K562 (cell line): Measurements from ENCODE around the gene CHCHD10. TPM values are rescaled to one million over a fixed set of nuclear protein-coding genes. Genes with fewer than 3 reads are reported as not detected.

ENCODE experiments used
- BRCA1 ChIP-seq, 2 experiments: fragments of 450-650 bp in 1 of 2; sonication (generic) in 1 of 2; formaldehyde crosslinking in 1 of 2; IDR thresholded peaks; 2 replicates each; pipeline versions ENCODE4 v1.5.0 to v1.6.1; 2017 to 2020; ENCODE audit warnings: mild to moderate bottlenecking in 1 of 2, missing genetic modification reagents in 1 of 2
- HNRNPK ChIP-seq: fragments of 200-400 bp; formaldehyde crosslinking; IDR thresholded peaks from one replicate; pipeline ENCODE4 v1.6.1; 2018; ENCODE audit warnings: mild to moderate bottlenecking, low read depth, low read length; ENCODE audit not compliant: poor library complexity, severe bottlenecking
- MTA1 ChIP-seq: fragments of 450-650 bp; IDR thresholded peaks from 2 replicates; pipeline ENCODE4 v1.6.1; 2017; ENCODE audit warnings: borderline replicate concordance
- NR2F6 ChIP-seq: fragments of 450-650 bp; formaldehyde crosslinking; IDR thresholded peaks from 2 replicates; pipeline ENCODE4 v1.4.0; 2020; ENCODE audit warnings: mild to moderate bottlenecking
- PHF21A ChIP-seq: fragments of 450-650 bp; IDR thresholded peaks from 2 replicates; pipeline ENCODE4 v1.6.1; 2017; ENCODE audit warnings: low read depth, borderline replicate concordance
- PURB ChIP-seq: sonication (generic); formaldehyde crosslinking; IDR thresholded peaks from 2 replicates; pipeline ENCODE4 v1.9.0; 2021; ENCODE audit warnings: low read depth, mild to moderate bottlenecking, missing genetic modification reagents
- PYGO2 ChIP-seq: fragments of 450-650 bp; IDR thresholded peaks from 2 replicates; pipeline ENCODE4 v1.6.1; 2016; ENCODE audit warnings: mild to moderate bottlenecking, missing genetic modification characterization, moderate library complexity, missing compliant biosample characterization
- RFX1 ChIP-seq: fragments of 450-650 bp; IDR thresholded peaks from 2 replicates; pipeline ENCODE4 v1.6.1; 2016; ENCODE audit warnings: mild to moderate bottlenecking, moderate library complexity
- RNF2 ChIP-seq: sonication (generic); IDR thresholded peaks from 2 replicates; pipeline ENCODE4 v1.6.1; 2016
- SMARCA4 ChIP-seq: fragments of 450-650 bp; IDR thresholded peaks from 2 replicates; pipeline ENCODE4 v1.6.1; 2016
- TAL1 ChIP-seq: fragments of 450-650 bp; IDR thresholded peaks from 2 replicates; pipeline ENCODE4 v1.6.1; 2016; ENCODE audit warnings: mild to moderate bottlenecking
- TCF3 ChIP-seq: sonication (generic); formaldehyde crosslinking; IDR thresholded peaks from 2 replicates; pipeline ENCODE4 v1.4.0; 2020; ENCODE audit warnings: mild to moderate bottlenecking, missing genetic modification reagents
- ZBTB8A ChIP-seq: fragments of 450-650 bp; IDR thresholded peaks from 2 replicates; pipeline ENCODE4 v1.6.1; 2018; ENCODE audit warnings: mild to moderate bottlenecking, moderate library complexity; ENCODE audit not compliant: partially characterized antibody
- ZNF212 ChIP-seq: fragments of 450-650 bp; formaldehyde crosslinking; IDR thresholded peaks from 2 replicates; pipeline ENCODE4 v1.4.0; 2020; ENCODE audit warnings: mild to moderate bottlenecking
- polyA plus RNA-seq, 8 experiments: library from polyadenylated mRNA; depleted of rRNA in 4 of 8; stranded (reverse) in 5 of 8; unstranded in 3 of 8; fragments of >200 nt; fragmentation: Nextera tagmentation in 2 of 8; fragmentation: Illumina TruSeq in 1 of 8; extraction: Ambion mirVana in 2 of 8; extraction: Trizol in 1 of 8; gene quantifications; 2 replicates each; pipeline versions ENCODE4 v1.2.1 to v1.2.3, GENCODE V29; 2011 to 2014; ENCODE audit warnings: inconsistent platforms in 1 of 8, missing spikeins in 1 of 8
- total RNA-seq, 7 experiments: library from RNA; depleted of rRNA in 6 of 7; stranded (reverse); fragments of >200 nt in 6 of 7; fragmentation: Illumina TruSeq in 2 of 7; extraction: Trizol in 2 of 7; gene quantifications; 2 replicates each; pipeline versions ENCODE4 v1.2.1 to v1.2.3, GENCODE V29; 2011 to 2021; ENCODE audit warnings: low replicate concordance in 1 of 7
- TF ChIP-seq, protein P1 (sequence below), 2 experiments: IDR thresholded peaks; 2 replicates each; pipeline ENCODE4 v1.6.1; 2012; ENCODE audit warnings: improper control_type of control experiment in 2 of 2, low read depth in 2 of 2, low read length in 2 of 2, borderline replicate concordance in 1 of 2
- TF ChIP-seq, protein P2 (sequence below): fragments of 450-650 bp; formaldehyde crosslinking; IDR thresholded peaks from 2 replicates; pipeline ENCODE4 v1.4.0; 2020; ENCODE audit warnings: mild to moderate bottlenecking
- TF ChIP-seq, protein P3 (sequence below): IDR thresholded peaks from 2 replicates; pipeline ENCODE4 v1.6.1; 2012; ENCODE audit warnings: low read depth, low read length, improper control_type of control experiment, borderline replicate concordance
- TF ChIP-seq, protein P4 (sequence below): fragments of 250-450 bp; sonication (Bioruptor Pico); IDR thresholded peaks from 2 replicates; pipeline ENCODE4 v1.5.0; 2020; ENCODE audit warnings: mild to moderate bottlenecking, borderline replicate concordance
- TF ChIP-seq, protein P5 (sequence below): fragments of 200-800 bp; sonication (Bioruptor generic); IDR thresholded peaks from 2 replicates; pipeline ENCODE4 v1.6.1; 2017; ENCODE audit warnings: missing genetic modification characterization, missing compliant biosample characterization

Gene CHCHD10
- total and polyA plus RNA-seq, 9 of the 15 experiments (the other 6 are each of a cell fraction or from before 2014, with no cell fraction given): 15.2 to 292 (median 102) TPM

DNA sequence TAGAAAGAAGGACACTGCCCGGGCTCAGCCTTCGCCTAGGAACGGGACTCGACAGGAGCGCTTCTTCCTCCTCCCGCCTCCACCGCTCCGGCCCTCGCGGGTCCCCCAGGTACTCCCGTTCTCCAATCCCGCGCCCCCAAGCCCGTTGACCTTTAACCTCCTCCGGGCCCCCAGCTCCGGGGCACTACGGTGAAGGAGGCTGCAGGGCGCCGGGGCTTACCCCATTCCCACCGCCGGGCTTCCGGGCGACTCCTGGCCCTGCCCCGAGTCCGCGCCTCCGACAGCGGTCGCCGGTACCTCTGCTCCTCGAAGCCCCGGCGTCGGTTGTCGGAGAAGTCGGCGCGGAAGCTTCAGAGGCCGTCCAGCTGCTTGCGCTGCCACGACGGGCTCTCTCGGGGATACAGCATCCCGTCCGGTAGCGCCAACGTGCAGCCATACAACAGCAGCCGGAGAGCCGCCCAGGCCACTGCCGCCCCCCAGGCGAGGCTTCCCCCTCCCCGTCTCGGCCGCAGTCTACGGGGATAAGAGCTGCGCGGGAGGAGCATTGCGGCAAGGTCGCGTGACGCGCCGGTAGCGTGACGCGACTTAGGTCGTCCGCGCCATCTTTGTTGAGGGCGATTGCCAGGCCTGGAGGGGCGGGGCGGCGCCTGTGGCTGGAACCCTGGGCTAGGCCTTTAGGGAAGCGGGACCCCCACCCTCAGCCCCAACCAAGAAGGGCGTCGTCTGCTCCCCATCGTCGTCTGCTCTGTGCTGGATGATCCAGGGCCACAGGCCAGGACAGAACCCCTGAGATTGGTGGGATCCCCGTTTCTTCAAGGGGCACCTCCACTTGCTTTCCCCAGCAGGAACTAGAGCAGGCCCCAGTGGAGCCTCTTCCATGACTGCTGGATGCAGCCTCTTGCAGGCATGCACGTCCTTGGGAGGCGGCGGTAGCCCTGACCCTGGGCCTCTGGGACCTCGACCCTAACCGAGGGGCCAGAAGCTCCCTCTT is 50.7 kb downstream of the CHCHD10 start (continued):
- TF ChIP-seq, protein P1, sequence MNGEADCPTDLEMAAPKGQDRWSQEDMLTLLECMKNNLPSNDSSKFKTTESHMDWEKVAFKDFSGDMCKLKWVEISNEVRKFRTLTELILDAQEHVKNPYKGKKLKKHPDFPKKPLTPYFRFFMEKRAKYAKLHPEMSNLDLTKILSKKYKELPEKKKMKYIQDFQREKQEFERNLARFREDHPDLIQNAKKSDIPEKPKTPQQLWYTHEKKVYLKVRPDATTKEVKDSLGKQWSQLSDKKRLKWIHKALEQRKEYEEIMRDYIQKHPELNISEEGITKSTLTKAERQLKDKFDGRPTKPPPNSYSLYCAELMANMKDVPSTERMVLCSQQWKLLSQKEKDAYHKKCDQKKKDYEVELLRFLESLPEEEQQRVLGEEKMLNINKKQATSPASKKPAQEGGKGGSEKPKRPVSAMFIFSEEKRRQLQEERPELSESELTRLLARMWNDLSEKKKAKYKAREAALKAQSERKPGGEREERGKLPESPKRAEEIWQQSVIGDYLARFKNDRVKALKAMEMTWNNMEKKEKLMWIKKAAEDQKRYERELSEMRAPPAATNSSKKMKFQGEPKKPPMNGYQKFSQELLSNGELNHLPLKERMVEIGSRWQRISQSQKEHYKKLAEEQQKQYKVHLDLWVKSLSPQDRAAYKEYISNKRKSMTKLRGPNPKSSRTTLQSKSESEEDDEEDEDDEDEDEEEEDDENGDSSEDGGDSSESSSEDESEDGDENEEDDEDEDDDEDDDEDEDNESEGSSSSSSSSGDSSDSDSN (IDR thresholded peaks at IDR 0.05; ENCODE audit: borderline replicate concordance in 1 of 2, low read depth in 2 of 2, low read length in 2 of 2): no peak
- TF ChIP-seq ZBTB8A: no peak
- no peak for TF ChIP-seq BRCA1 (IDR thresholded peaks at IDR 0.05)
- TF ChIP-seq BRCA1 (CRISPR knock-in tag; IDR thresholded peaks at IDR 0.05): no peak
- no peak for TF ChIP-seq NR2F6 (CRISPR knock-in tag)
- TF ChIP-seq, protein P2, sequence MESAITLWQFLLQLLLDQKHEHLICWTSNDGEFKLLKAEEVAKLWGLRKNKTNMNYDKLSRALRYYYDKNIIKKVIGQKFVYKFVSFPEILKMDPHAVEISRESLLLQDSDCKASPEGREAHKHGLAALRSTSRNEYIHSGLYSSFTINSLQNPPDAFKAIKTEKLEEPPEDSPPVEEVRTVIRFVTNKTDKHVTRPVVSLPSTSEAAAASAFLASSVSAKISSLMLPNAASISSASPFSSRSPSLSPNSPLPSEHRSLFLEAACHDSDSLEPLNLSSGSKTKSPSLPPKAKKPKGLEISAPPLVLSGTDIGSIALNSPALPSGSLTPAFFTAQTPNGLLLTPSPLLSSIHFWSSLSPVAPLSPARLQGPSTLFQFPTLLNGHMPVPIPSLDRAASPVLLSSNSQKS (CRISPR knock-in tag): no peak
- TF ChIP-seq TAL1: no peak
- TF ChIP-seq PYGO2 (tag): no peak
- no peak for TF ChIP-seq ZNF212 (CRISPR knock-in tag)
- no peak for TF ChIP-seq TCF3
- TF ChIP-seq, protein P3, sequence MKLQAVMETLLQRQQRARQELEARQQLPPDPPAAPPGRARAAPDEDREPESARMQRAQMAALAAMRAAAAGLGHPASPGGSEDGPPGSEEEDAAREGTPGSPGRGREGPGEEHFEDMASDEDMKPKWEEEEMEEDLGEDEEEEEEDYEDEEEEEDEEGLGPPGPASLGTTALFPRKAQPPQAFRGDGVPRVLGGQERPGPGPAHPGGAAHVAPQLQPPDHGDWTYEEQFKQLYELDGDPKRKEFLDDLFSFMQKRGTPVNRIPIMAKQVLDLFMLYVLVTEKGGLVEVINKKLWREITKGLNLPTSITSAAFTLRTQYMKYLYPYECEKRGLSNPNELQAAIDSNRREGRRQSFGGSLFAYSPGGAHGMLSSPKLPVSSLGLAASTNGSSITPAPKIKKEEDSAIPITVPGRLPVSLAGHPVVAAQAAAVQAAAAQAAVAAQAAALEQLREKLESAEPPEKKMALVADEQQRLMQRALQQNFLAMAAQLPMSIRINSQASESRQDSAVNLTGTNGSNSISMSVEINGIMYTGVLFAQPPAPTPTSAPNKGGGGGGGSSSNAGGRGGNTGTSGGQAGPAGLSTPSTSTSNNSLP: no peak
- TF ChIP-seq, protein P4, sequence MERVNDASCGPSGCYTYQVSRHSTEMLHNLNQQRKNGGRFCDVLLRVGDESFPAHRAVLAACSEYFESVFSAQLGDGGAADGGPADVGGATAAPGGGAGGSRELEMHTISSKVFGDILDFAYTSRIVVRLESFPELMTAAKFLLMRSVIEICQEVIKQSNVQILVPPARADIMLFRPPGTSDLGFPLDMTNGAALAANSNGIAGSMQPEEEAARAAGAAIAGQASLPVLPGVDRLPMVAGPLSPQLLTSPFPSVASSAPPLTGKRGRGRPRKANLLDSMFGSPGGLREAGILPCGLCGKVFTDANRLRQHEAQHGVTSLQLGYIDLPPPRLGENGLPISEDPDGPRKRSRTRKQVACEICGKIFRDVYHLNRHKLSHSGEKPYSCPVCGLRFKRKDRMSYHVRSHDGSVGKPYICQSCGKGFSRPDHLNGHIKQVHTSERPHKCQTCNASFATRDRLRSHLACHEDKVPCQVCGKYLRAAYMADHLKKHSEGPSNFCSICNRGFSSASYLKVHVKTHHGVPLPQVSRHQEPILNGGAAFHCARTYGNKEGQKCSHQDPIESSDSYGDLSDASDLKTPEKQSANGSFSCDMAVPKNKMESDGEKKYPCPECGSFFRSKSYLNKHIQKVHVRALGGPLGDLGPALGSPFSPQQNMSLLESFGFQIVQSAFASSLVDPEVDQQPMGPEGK: no peak
- no peak for TF ChIP-seq PHF21A
- peak; percentile 92 for TF ChIP-seq MTA1
- TF ChIP-seq PURB (CRISPR knock-in tag): no peak
- no peak for TF ChIP-seq RFX1
- TF ChIP-seq SMARCA4: no peak
- TF ChIP-seq, protein P5, sequence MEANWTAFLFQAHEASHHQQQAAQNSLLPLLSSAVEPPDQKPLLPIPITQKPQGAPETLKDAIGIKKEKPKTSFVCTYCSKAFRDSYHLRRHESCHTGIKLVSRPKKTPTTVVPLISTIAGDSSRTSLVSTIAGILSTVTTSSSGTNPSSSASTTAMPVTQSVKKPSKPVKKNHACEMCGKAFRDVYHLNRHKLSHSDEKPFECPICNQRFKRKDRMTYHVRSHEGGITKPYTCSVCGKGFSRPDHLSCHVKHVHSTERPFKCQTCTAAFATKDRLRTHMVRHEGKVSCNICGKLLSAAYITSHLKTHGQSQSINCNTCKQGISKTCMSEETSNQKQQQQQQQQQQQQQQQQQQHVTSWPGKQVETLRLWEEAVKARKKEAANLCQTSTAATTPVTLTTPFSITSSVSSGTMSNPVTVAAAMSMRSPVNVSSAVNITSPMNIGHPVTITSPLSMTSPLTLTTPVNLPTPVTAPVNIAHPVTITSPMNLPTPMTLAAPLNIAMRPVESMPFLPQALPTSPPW (CRISPR knock-in tag): peak; percentile 92
- TF ChIP-seq HNRNPK: peak; percentile 16
- no peak for TF ChIP-seq RNF2
